A673 (cell line): Measurements from ENCODE around the gene KLHDC4. TPM values are rescaled to one million over a fixed set of nuclear protein-coding genes. Genes with fewer than 3 reads are reported as not detected.

Source experiments
- BruUV-seq: library from RNA; stranded (reverse); fragments of 400-500 nt; replicated peaks from 2 replicates; lab custom pipeline; 2021; lab: Mats Ljungman, UMichigan
- CTCF ChIA-PET: fragments of 300-600 bp; sonication (Branson Sonifier 250); formaldehyde crosslinking; loops from one replicate; lab custom pipeline; 2022; ENCODE audit warnings: antibody characterized with exemption; lab: Charles Lee
- POLR2A ChIA-PET: fragments of 300-600 bp; sonication (Branson Sonifier 250); formaldehyde crosslinking; loops from one replicate; lab custom pipeline; 2022; ENCODE audit warnings: antibody characterized with exemption; ENCODE audit not compliant: low non-redundant PET; lab: Charles Lee
- DNase-seq: peaks from one replicate; pipeline ENCODE4 v3.0.0-alpha.2; 2015; ENCODE audit warnings: low spot score
- H3K27ac ChIP-seq: fragments of 200-600 bp; sonication (generic); 2 replicates; pipeline ENCODE4 v1.5.1; 2016; ENCODE audit warnings: mixed run types, low read depth, mild to moderate bottlenecking, mixed read lengths, antibody characterized with exemption, low read length; ENCODE audit not compliant: poor library complexity, severe bottlenecking
- H3K27me3 ChIP-seq: fragments of 200-600 bp; sonication (generic); replicated peaks from 2 replicates; pipeline ENCODE4 v1.6.1; 2017; ENCODE audit warnings: mixed run types, low read depth, mild to moderate bottlenecking, mixed read lengths, antibody characterized with exemption, low read length; ENCODE audit not compliant: insufficient read depth, poor library complexity
- H3K36me3 ChIP-seq: fragments of 200-600 bp; sonication (generic); 2 replicates; pipeline ENCODE4 v1.6.1; 2016; ENCODE audit warnings: mixed run types, mild to moderate bottlenecking, mixed read lengths, antibody characterized with exemption, low read length; ENCODE audit not compliant: insufficient read depth, poor library complexity, severe bottlenecking
- H3K4me1 ChIP-seq: fragments of 200-600 bp; sonication (generic); 2 replicates; pipeline ENCODE4 v1.6.1; 2017; ENCODE audit warnings: mixed run types, mild to moderate bottlenecking, mixed read lengths, antibody characterized with exemption, low read length; ENCODE audit not compliant: insufficient read depth, poor library complexity, severe bottlenecking
- H3K4me3 ChIP-seq: fragments of 200-600 bp; sonication (generic); 2 replicates; pipeline ENCODE4 v1.5.1; 2016; ENCODE audit warnings: low read depth, mixed run types, mild to moderate bottlenecking, mixed read lengths, low read length; ENCODE audit not compliant: poor library complexity, severe bottlenecking
- H3K9me3 ChIP-seq: fragments of 200-600 bp; sonication (generic); 2 replicates; pipeline ENCODE4 v1.6.1; 2016; ENCODE audit warnings: mixed run types, low read depth, mild to moderate bottlenecking, mixed read lengths, antibody characterized with exemption, low read length; ENCODE audit not compliant: poor library complexity, severe bottlenecking
- CTCF ChIP-seq: fragments of 300-800, 200-600 bp; sonication (generic); conservative IDR thresholded peaks from 2 replicates; pipeline ENCODE4 v1.5.1; 2017; ENCODE audit warnings: low read depth, mild to moderate bottlenecking, antibody characterized with exemption, low read length, moderate library complexity, mixed read lengths
- EZH2 ChIP-seq: fragments of 200-600 bp; sonication (generic); IDR thresholded peaks from 2 replicates; pipeline ENCODE4 v1.6.1; 2017; ENCODE audit warnings: borderline replicate concordance, low read depth, mild to moderate bottlenecking, mixed read lengths, antibody characterized with exemption, low read length; ENCODE audit not compliant: poor library complexity, severe bottlenecking
- intact Hi-C: fragments of 100-400 bp; cut with micrococcal nuclease; formaldehyde crosslinking; loops from one replicate; pipeline ENCODE4 v1.10.0; 2022; ENCODE audit not compliant: unreplicated experiment
- total RNA-seq: library from RNA; stranded (reverse); gene quantifications from 2 replicates; pipeline ENCODE4 v1.2.3, GENCODE V29; 2021

Gene KLHDC4
- total RNA-seq, 1 experiment from 2014 or later: 86.6 TPM

- Histone ChIP-seq H3K27ac (no peak overlapping the region), H3K36me3 (no peaks in the 10 kb centered on the region), H3K9me3 (no peaks in the 10 kb centered on the region), H3K4me1 (no peaks in the 10 kb centered on the region), H3K4me3 (no peak overlapping the region), H3K27me3 (no peaks in the 10 kb centered on the region)
- BruUV-seq: no TSS peak
- CTCF ChIA-PET: no interaction called here
- intact Hi-C loops: no loop called here
- TF ChIP-seq CTCF: no peak
- no peak for TF ChIP-seq EZH2
- DNase-seq: no peak
- POLR2A ChIA-PET: interaction anchor here (0.6 kb wide), 1 partner anchor 720 kb away, joined by 3 read pairs; no protein-coding TSS in a partner anchor
Measured at GRCh38 chr16:87658564-87659225, 107.1 kb downstream of the KLHDC4 start.

Other genes with a start within 250 kb of the KLHDC4 start
- 1.4 and 1.9 TPM in 2 replicates for gene JPH3, start 163.5 kb downstream of the KLHDC4 start, total RNA-seq
- gene SLC7A5, start 103.5 kb upstream of the KLHDC4 start, total RNA-seq: 324 and 371 TPM in 2 replicates
- not detected in 2 replicates for gene CA5A, start 170.5 kb upstream of the KLHDC4 start, total RNA-seq
- 35.2 and 44.3 TPM in 2 replicates for gene BANP, start 185.4 kb upstream of the KLHDC4 start, total RNA-seq